Stimulated activated CD4-positive, alpha-beta T cell treated with anti-CD3 and anti-CD28 coated beads, Interleukin-1b, Interleukin-23, amount 100 ng/mL, for 4 hours (primary cell): ENCODE data around the gene CHIC2.

Experiments
- DNase-seq, 2 donors: peaks; one replicate each; pipeline ENCODE4 v3.0.0-alpha.2; 2020; ENCODE audit warnings: low read depth in 2 of 2

The CHIC2 gene

GRCh38 chr4:54006755-54007154 is 57.6 kb downstream of the CHIC2 start:
- DNase-seq = no peak

- DNase-seq = no peak
Measured at GRCh38 chr4:54005475-54005874, 58.9 kb downstream of the CHIC2 start.

GRCh38 chr4:54004463-54004862 is 59.9 kb downstream of the CHIC2 start:
- DNase-seq = no peak

- DNase-seq = no peak
Measured at GRCh38 chr4:54001668-54002365, 62.6 kb downstream of the CHIC2 start.

GRCh38 chr4:53997898-53998297 is 66.5 kb downstream of the CHIC2 start:
- DNase-seq = no peak

GRCh38 chr4:53994382-53995102 is 69.9 kb downstream of the CHIC2 start:
- no peak for DNase-seq

GRCh38 chr4:53992785-53993184 is 71.6 kb downstream of the CHIC2 start:
- no peak for DNase-seq

GRCh38 chr4:53991821-53992220 is 72.6 kb downstream of the CHIC2 start:
- no peak for DNase-seq

- no peak for DNase-seq
Measured at GRCh38 chr4:53990641-53991040, 73.8 kb downstream of the CHIC2 start.

GRCh38 chr4:53987761-53988171 is 76.6 kb downstream of the CHIC2 start:
- no peak for DNase-seq

- DNase-seq = no peak
Measured at GRCh38 chr4:53986062-53986461, 78.3 kb downstream of the CHIC2 start.

GRCh38 chr4:53981567-53981966 is 82.8 kb downstream of the CHIC2 start:
- no peak for DNase-seq

GRCh38 chr4:53981066-53981465 is 83.3 kb downstream of the CHIC2 start:
- DNase-seq = no peak

- DNase-seq = no peak
Measured at GRCh38 chr4:53974561-53974960, 89.8 kb downstream of the CHIC2 start.

- DNase-seq = no peak
Measured at GRCh38 chr4:53967986-53968385, 96.4 kb downstream of the CHIC2 start.

GRCh38 chr4:53963781-53964180 is 100.6 kb downstream of the CHIC2 start:
- DNase-seq = no peak

- no peak for DNase-seq
Measured at GRCh38 chr4:53963336-53963735, 101.1 kb downstream of the CHIC2 start.

GRCh38 chr4:53962516-53963225 is 101.7 kb downstream of the CHIC2 start:
- no peak for DNase-seq

GRCh38 chr4:53961351-53961750 is 103.1 kb downstream of the CHIC2 start:
- DNase-seq = no peak

- DNase-seq = no peak
Measured at GRCh38 chr4:53960843-53961242, 103.6 kb downstream of the CHIC2 start.
